HepG2 (cell line): ENCODE results near the gene COG8. TPM values are rescaled to one million over a fixed set of nuclear protein-coding genes. Genes with fewer than 3 reads are reported as not detected.

Experiments
- ADNP ChIP-seq: sonication (generic); formaldehyde crosslinking; IDR thresholded peaks from 2 replicates; pipeline ENCODE4 v1.4.0; 2020; ENCODE audit warnings: missing genetic modification reagents
- ASH2L ChIP-seq: fragments of 300-600, 200-600 bp; sonication (generic); IDR thresholded peaks from 2 replicates; pipeline ENCODE4 v1.7.0; 2017; ENCODE audit warnings: low read depth, mild to moderate bottlenecking, moderate library complexity, mixed read lengths, low read length; ENCODE audit not compliant: insufficient read length
- DNMT3B ChIP-seq: conservative IDR thresholded peaks from 2 replicates; pipeline ENCODE4 v1.6.1; 2016; ENCODE audit warnings: missing biosample characterization, control low read depth
- FOXA3 ChIP-seq: IDR thresholded peaks from 2 replicates; pipeline ENCODE4 v1.6.1; 2016; ENCODE audit warnings: missing genetic modification reagents, missing compliant biosample characterization
- GATA4 ChIP-seq: sonication (generic); IDR thresholded peaks from 2 replicates; pipeline ENCODE4 v1.6.1; 2016; ENCODE audit warnings: antibody characterized with exemption, low read depth, borderline replicate concordance
- MATR3 ChIP-seq: sonication (generic); formaldehyde crosslinking; IDR thresholded peaks from 2 replicates; pipeline ENCODE4 v1.4.0; 2020; ENCODE audit warnings: missing genetic modification reagents
- POLR2G ChIP-seq: fragments of 200-400 bp; formaldehyde crosslinking; IDR thresholded peaks from 2 replicates; pipeline ENCODE4 v1.6.1; 2018; ENCODE audit warnings: mild to moderate bottlenecking, low read depth, low read length, moderate library complexity
- RBM39 ChIP-seq: fragments of 200-400 bp; formaldehyde crosslinking; IDR thresholded peaks from one replicate; pipeline ENCODE4 v1.6.1; 2018; ENCODE audit warnings: antibody characterized with exemption, mild to moderate bottlenecking, low read depth, low read length; ENCODE audit not compliant: poor library complexity, severe bottlenecking
- REXO4 ChIP-seq: sonication (generic); formaldehyde crosslinking; IDR thresholded peaks from 2 replicates; pipeline ENCODE4 v1.8.0; 2022; ENCODE audit warnings: missing genetic modification reagents, mild to moderate bottlenecking, borderline replicate concordance
- SIN3B ChIP-seq: fragments of 150-350 bp; IDR thresholded peaks from 2 replicates; pipeline ENCODE4 v1.6.1; 2014; ENCODE audit warnings: low read length
- SMC3 ChIP-seq: IDR thresholded peaks from 2 replicates; pipeline ENCODE4 v1.6.1; 2011; ENCODE audit warnings: low read length, improper control_type of control experiment
- SPEN ChIP-seq: sonication (generic); formaldehyde crosslinking; IDR thresholded peaks from 2 replicates; pipeline ENCODE4 v1.5.1; 2020; ENCODE audit warnings: low read depth, mild to moderate bottlenecking, missing genetic modification reagents
- ZFP36 ChIP-seq: fragments of 150-350 bp; IDR thresholded peaks from 2 replicates; pipeline ENCODE4 v1.6.1; 2018; ENCODE audit warnings: borderline replicate concordance, low read length, low read depth; ENCODE audit not compliant: partially characterized antibody
- ZNF225 ChIP-seq: sonication (generic); formaldehyde crosslinking; IDR thresholded peaks from 2 replicates; pipeline ENCODE4 v1.4.0; 2020; ENCODE audit warnings: mild to moderate bottlenecking, missing genetic modification reagents
- ZNF350 ChIP-seq: sonication (generic); formaldehyde crosslinking; IDR thresholded peaks from 2 replicates; pipeline ENCODE4 v1.4.0; 2020; ENCODE audit warnings: mild to moderate bottlenecking, low read depth, missing genetic modification reagents, borderline replicate concordance
- ZNF543 ChIP-seq: sonication (generic); formaldehyde crosslinking; IDR thresholded peaks from 2 replicates; pipeline ENCODE4 v1.4.0; 2020; ENCODE audit warnings: mild to moderate bottlenecking, missing genetic modification reagents
- ZNF619 ChIP-seq: sonication (generic); formaldehyde crosslinking; IDR thresholded peaks from 2 replicates; pipeline ENCODE4 v1.4.0; 2020; ENCODE audit warnings: mild to moderate bottlenecking, missing genetic modification reagents
- ZNF781 ChIP-seq: sonication (generic); formaldehyde crosslinking; IDR thresholded peaks from 2 replicates; pipeline ENCODE4 v1.5.1; 2020; ENCODE audit warnings: borderline replicate concordance, mild to moderate bottlenecking, missing genetic modification reagents; ENCODE audit errors: not compliant biosample characterization
- ZSCAN12 ChIP-seq: sonication (generic); formaldehyde crosslinking; IDR thresholded peaks from 2 replicates; pipeline ENCODE4 v1.9.0; 2021; ENCODE audit warnings: mild to moderate bottlenecking, missing genetic modification reagents
- polyA plus RNA-seq, 8 experiments: library from polyadenylated mRNA; depleted of rRNA in 3 of 8; stranded (reverse) in 7 of 8; unstranded in 1 of 8; fragments of >200 nt; fragmentation: Illumina TruSeq in 4 of 8; extraction: Trizol in 4 of 8; gene quantifications; 2 replicates each; pipeline versions ENCODE4 v1.2.1 to v1.2.3, GENCODE V29; 2011 to 2016; ENCODE audit warnings: low read depth in 4 of 8, missing spikeins in 1 of 8, mixed read lengths in 1 of 8; ENCODE audit not compliant: insufficient read depth in 1 of 8
- total RNA-seq, 5 experiments: library from RNA; depleted of rRNA; stranded (reverse); fragments of >200 nt; fragmentation: Illumina TruSeq; extraction: Trizol; gene quantifications; 2 replicates each; pipeline ENCODE4 v1.2.3, GENCODE V29; 2016; ENCODE audit warnings: low read depth in 1 of 5
- TF ChIP-seq, protein P1 (sequence below): sonication (generic); formaldehyde crosslinking; IDR thresholded peaks from 2 replicates; pipeline ENCODE4 v1.9.0; 2021; ENCODE audit warnings: missing genetic modification reagents, mild to moderate bottlenecking, borderline replicate concordance
- TF ChIP-seq, protein P2 (sequence below), 2 experiments: fragments of 450-650 bp in 1 of 2; sonication (generic) in 1 of 2; formaldehyde crosslinking; IDR thresholded peaks; 2 replicates each; pipeline versions ENCODE4 v1.5.0 to v1.8.0; 2020 to 2022; ENCODE audit warnings: mild to moderate bottlenecking in 1 of 2, missing genetic modification reagents in 1 of 2
- TF ChIP-seq, protein P3 (sequence below): IDR thresholded peaks from 2 replicates; pipeline ENCODE4 v1.6.1; 2016; ENCODE audit warnings: missing compliant biosample characterization, missing genetic modification reagents, borderline replicate concordance
- TF ChIP-seq, protein P4 (sequence below): sonication (generic); formaldehyde crosslinking; IDR thresholded peaks from 2 replicates; pipeline ENCODE4 v1.4.0; 2020; ENCODE audit warnings: mild to moderate bottlenecking, missing genetic modification reagents

COG8 gene
- total and polyA plus RNA-seq, 2 of the 13 experiments (the other 11 are each of a cell fraction or from before 2014, with no cell fraction given), result 45.5 to 52.1 TPM

DNA sequence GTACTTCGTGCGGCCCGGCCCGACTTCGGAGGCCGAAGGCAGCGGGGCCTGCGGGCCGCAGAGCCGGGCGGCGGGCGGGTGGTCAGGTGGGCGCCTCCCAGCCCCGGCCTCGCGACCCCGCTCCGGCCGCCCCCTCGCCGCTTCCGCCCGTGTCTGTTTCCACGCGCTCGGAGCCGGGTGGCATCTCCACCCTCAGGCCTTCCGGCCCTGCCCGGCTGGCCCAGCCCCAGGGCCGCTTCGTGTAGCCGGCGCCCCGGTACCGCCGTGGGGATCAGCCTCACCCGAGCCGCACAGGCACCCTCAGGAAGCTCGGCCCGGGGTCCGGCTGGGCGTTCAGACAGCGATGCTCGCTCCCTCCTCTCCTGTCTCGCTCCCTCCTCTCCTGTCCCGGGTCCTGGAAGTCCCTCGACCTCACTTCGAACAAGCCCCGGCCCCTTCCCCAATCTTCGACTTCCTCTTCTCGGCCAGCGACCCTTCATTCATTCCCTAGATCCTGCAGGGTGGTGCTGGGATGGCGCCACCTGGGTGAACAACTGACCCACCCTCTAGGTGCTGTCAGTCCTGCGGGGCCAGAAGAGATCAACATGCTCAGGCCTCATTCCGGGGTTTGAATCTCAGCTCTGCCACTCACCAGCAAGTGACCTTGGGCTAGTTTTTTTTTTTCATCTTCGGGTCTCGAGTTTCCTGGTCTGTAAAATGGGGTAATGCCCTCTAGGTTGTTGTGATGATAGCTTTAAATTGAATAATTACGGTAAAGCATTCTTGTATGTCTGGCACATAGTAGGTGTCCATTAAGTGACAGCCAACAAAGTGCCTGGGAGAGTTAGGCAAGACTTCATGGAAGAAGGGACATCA, 27.6 kb downstream of the COG8 start (continued):
- TF ChIP-seq ZNF619 (CRISPR knock-in tag), result no peak
- TF ChIP-seq, protein P1, sequence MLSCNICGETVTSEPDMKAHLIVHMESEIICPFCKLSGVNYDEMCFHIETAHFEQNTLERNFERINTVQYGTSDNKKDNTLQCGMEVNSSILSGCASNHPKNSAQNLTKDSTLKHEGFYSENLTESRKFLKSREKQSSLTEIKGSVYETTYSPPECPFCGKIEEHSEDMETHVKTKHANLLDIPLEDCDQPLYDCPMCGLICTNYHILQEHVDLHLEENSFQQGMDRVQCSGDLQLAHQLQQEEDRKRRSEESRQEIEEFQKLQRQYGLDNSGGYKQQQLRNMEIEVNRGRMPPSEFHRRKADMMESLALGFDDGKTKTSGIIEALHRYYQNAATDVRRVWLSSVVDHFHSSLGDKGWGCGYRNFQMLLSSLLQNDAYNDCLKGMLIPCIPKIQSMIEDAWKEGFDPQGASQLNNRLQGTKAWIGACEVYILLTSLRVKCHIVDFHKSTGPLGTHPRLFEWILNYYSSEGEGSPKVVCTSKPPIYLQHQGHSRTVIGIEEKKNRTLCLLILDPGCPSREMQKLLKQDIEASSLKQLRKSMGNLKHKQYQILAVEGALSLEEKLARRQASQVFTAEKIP (CRISPR knock-in tag), result no peak
- TF ChIP-seq, protein P2, sequence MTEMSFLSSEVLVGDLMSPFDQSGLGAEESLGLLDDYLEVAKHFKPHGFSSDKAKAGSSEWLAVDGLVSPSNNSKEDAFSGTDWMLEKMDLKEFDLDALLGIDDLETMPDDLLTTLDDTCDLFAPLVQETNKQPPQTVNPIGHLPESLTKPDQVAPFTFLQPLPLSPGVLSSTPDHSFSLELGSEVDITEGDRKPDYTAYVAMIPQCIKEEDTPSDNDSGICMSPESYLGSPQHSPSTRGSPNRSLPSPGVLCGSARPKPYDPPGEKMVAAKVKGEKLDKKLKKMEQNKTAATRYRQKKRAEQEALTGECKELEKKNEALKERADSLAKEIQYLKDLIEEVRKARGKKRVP (CRISPR knock-in tag; IDR thresholded peaks at IDR 0.05), result no peak
- no peak; the same call in 1 of the 2 replicates for TF ChIP-seq ZNF350 (CRISPR knock-in tag)
- TF ChIP-seq POLR2G, result peak; percentile 50; the same call in 1 of the 2 replicates
- TF ChIP-seq SPEN (CRISPR knock-in tag), result peak; percentile 75; the same call in 1 of the 2 replicates
- no peak for TF ChIP-seq MATR3 (CRISPR knock-in tag)
- no peak for TF ChIP-seq SIN3B
- peak; percentile 73; the same call in 1 of the 2 replicates for TF ChIP-seq ADNP (CRISPR knock-in tag)
- peak; percentile 86 for TF ChIP-seq ASH2L
- TF ChIP-seq RBM39, result peak; percentile 57
- TF ChIP-seq, protein P3, sequence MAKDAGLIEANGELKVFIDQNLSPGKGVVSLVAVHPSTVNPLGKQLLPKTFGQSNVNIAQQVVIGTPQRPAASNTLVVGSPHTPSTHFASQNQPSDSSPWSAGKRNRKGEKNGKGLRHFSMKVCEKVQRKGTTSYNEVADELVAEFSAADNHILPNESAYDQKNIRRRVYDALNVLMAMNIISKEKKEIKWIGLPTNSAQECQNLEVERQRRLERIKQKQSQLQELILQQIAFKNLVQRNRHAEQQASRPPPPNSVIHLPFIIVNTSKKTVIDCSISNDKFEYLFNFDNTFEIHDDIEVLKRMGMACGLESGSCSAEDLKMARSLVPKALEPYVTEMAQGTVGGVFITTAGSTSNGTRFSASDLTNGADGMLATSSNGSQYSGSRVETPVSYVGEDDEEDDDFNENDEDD (CRISPR knock-in tag), result peak; percentile 33; the same call in 1 of the 2 replicates
- no peak for TF ChIP-seq ZFP36
- no peak for TF ChIP-seq GATA4
- TF ChIP-seq SMC3, result no peak
- peak; percentile 91; the same call in 1 of the 2 replicates for TF ChIP-seq ZSCAN12 (CRISPR knock-in tag)
- TF ChIP-seq ZNF543 (CRISPR knock-in tag), result no peak; the same call in 1 of the 2 replicates
- 0 out of 2 replicates have a peak, but pooled peaks have one; percentile 48 for TF ChIP-seq DNMT3B (CRISPR knock-in tag)
- TF ChIP-seq REXO4 (CRISPR knock-in tag), result no peak
- TF ChIP-seq ZNF225 (CRISPR knock-in tag), result no peak; the same call in 1 of the 2 replicates
- peak; percentile 46 for TF ChIP-seq FOXA3 (CRISPR knock-in tag)
- TF ChIP-seq, protein P4, sequence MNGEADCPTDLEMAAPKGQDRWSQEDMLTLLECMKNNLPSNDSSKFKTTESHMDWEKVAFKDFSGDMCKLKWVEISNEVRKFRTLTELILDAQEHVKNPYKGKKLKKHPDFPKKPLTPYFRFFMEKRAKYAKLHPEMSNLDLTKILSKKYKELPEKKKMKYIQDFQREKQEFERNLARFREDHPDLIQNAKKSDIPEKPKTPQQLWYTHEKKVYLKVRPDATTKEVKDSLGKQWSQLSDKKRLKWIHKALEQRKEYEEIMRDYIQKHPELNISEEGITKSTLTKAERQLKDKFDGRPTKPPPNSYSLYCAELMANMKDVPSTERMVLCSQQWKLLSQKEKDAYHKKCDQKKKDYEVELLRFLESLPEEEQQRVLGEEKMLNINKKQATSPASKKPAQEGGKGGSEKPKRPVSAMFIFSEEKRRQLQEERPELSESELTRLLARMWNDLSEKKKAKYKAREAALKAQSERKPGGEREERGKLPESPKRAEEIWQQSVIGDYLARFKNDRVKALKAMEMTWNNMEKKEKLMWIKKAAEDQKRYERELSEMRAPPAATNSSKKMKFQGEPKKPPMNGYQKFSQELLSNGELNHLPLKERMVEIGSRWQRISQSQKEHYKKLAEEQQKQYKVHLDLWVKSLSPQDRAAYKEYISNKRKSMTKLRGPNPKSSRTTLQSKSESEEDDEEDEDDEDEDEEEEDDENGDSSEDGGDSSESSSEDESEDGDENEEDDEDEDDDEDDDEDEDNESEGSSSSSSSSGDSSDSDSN, result peak; percentile 78; the same call in 1 of the 2 replicates
- TF ChIP-seq ZNF781 (CRISPR knock-in tag), result peak; percentile 59
